Measurements from ENCODE around the gene FOXJ1. TPM values are rescaled to one million over a fixed set of nuclear protein-coding genes. Genes with fewer than 3 reads are reported as not detected.

FOXJ1 gene
- total RNA-seq, 1 experiment from 2014 or later: not detected

DNA sequence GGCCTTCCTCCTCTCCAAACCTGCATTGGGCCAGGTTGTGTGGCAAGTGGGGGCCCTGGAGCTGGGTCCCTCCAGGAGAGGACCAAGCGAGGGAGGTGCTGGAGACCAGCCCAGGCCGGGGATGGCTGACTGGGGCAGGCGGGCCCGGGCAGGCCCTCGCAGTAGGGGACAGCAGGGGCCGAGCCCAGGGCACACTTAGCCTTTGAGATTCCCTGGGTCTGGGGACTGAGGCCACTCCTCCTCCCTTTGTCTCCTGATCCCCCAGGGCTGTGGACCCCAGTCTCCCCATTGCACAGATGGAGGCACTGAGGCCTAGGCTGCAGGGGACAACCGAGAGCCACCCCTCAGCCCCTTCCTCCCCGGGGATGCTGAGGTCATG, 5.2 kb downstream of the FOXJ1 start:
- intact Hi-C loops (cut with micrococcal nuclease): no loop called here
- POLR2A ChIA-PET: no interaction called here
- Mint-ChIP-seq H3K4me1 (ENCODE audit: insufficient read depth, unreplicated experiment) (peaks cover 11% of the 10 kb centered on the region), H3K9me3 (ENCODE audit: unreplicated experiment) (no peaks in the 10 kb centered on the region), H3K4me3 (ENCODE audit: unreplicated experiment) (no peak overlapping the region), H3K36me3 (ENCODE audit: insufficient read depth, unreplicated experiment) (no peaks in the 10 kb centered on the region), H3K27me3 (ENCODE audit: insufficient read depth, unreplicated experiment) (no peaks in the 10 kb centered on the region), H3K27ac (ENCODE audit: low read depth, unreplicated experiment) (no peak overlapping the region)
- DNase-seq (ENCODE audit: unreplicated experiment): no peak
- TF ChIP-seq, protein P1, sequence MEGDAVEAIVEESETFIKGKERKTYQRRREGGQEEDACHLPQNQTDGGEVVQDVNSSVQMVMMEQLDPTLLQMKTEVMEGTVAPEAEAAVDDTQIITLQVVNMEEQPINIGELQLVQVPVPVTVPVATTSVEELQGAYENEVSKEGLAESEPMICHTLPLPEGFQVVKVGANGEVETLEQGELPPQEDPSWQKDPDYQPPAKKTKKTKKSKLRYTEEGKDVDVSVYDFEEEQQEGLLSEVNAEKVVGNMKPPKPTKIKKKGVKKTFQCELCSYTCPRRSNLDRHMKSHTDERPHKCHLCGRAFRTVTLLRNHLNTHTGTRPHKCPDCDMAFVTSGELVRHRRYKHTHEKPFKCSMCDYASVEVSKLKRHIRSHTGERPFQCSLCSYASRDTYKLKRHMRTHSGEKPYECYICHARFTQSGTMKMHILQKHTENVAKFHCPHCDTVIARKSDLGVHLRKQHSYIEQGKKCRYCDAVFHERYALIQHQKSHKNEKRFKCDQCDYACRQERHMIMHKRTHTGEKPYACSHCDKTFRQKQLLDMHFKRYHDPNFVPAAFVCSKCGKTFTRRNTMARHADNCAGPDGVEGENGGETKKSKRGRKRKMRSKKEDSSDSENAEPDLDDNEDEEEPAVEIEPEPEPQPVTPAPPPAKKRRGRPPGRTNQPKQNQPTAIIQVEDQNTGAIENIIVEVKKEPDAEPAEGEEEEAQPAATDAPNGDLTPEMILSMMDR (IDR thresholded peaks at IDR 0.05; ENCODE audit: unreplicated experiment): no peak
- CTCF ChIA-PET: no interaction called here
- no TSS peak for BruUV-seq (replicated peaks)

GRCh38 chr17:76134911-76135809, 5.9 kb downstream of the FOXJ1 start:
- Mint-ChIP-seq H3K27me3 (ENCODE audit: insufficient read depth, unreplicated experiment) (no peaks in the 10 kb centered on the region), H3K36me3 (ENCODE audit: insufficient read depth, unreplicated experiment) (no peaks in the 10 kb centered on the region), H3K27ac (ENCODE audit: low read depth, unreplicated experiment) (no peak overlapping the region), H3K4me1 (ENCODE audit: insufficient read depth, unreplicated experiment) (peaks cover 11% of the 10 kb centered on the region), H3K9me3 (ENCODE audit: unreplicated experiment) (no peaks in the 10 kb centered on the region), H3K4me3 (ENCODE audit: unreplicated experiment) (no peak overlapping the region)
- TF ChIP-seq, protein P1 (IDR thresholded peaks at IDR 0.05; ENCODE audit: unreplicated experiment): no peak
- intact Hi-C loops (cut with micrococcal nuclease): no loop called here
- BruUV-seq (replicated peaks): no TSS peak
- ChIA-PET CTCF (interaction anchor here (1.0 kb wide), 1 partner anchor 144 kb away, joined by 4 read pairs; no protein-coding TSS in a partner anchor), POLR2A (no interaction called here)
- no peak for DNase-seq (ENCODE audit: unreplicated experiment)

DNA sequence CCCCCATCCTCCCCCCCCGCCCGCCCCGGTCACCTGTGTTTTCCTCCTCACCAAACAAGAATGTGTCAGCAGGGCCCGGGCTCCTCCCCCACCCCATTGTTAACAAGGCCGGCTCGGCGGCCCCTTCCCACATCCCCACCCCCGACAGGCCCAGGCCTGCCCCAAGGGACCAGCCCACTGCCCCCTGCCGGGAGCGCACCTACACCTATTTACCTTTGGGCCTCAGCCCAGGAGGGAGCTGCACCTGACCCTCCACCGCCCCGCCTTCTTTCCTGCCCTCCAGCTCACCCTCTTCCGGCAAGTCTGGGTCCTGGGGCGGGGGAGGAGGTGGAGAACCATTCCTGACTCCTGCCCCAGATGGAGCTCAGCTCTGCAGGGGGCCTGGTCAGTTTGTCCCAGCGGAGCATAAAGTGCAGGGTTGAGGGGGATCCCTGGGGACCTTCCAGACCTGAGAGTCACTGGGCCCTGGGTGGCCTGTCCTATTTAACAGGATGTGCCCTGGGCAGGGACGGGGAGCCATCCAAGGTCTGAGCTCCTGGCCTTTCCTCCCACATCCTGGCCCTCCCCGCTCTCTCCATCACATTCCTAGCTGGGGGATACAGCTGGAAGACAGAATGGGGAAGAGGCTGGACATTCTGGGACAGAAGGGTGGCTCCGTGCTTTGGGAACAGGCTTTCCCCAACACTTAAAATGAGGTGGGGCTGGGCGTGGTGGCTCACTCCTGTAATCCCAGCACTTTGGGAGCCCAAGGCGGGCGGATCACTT, 8.3 kb downstream of the FOXJ1 start:
- Mint-ChIP-seq H3K27me3 (ENCODE audit: insufficient read depth, unreplicated experiment) (no peaks in the 10 kb centered on the region), H3K27ac (ENCODE audit: low read depth, unreplicated experiment) (no peak overlapping the region), H3K4me3 (ENCODE audit: unreplicated experiment) (no peak overlapping the region), H3K4me1 (ENCODE audit: insufficient read depth, unreplicated experiment) (peaks cover 11% of the 10 kb centered on the region), H3K9me3 (ENCODE audit: unreplicated experiment) (no peaks in the 10 kb centered on the region), H3K36me3 (ENCODE audit: insufficient read depth, unreplicated experiment) (no peaks in the 10 kb centered on the region)
- no TSS peak for BruUV-seq (replicated peaks)
- CTCF ChIA-PET: interaction anchor here (0.5 to 1.4 kb wide), 8 partner anchors 8 to 215 kb away, joined by 3 to 6 read pairs (median 4); partner anchors contain the start of gene FOXJ1
- TF ChIP-seq, protein P1 (IDR thresholded peaks at IDR 0.05; ENCODE audit: unreplicated experiment): no peak
- POLR2A ChIA-PET: interaction anchor here (0.6 to 2.3 kb wide), 5 partner anchors 9 to 1007 kb away, joined by 3 to 11 read pairs (median 3); partner anchors contain the start of gene UBALD2
- intact Hi-C loops (cut with micrococcal nuclease): no loop called here
- DNase-seq (ENCODE audit: unreplicated experiment): peak; percentile 92

Data from MCF 10A (cell line).